Measurements from ENCODE around the gene MTCL3.

Gene MTCL3

DNA sequence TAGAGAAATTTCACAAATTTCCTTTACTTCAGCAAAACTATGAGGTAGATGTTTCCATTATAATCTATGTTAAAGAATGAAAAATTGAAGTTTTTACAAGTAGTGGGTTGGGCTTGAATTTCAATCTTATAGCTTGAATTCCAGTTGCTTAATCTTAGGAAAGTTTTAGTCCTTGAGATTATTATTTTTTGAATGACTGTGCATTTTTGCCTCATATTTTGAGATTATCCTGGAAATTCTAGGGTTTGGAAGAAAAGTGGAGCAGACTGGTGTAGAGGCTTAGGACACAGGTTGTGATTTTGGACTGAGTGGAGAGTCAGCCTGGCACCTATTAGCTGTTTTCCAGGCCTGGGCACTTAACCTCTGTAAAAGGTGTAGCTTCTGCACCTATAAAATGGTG, 5.7 kb downstream of the MTCL3 start:
- Histone ChIP-seq H3K27ac (no peak overlapping the region), H3K9ac (ENCODE audit: insufficient read length) (no peak overlapping the region), H3K36me3 (ENCODE audit: insufficient read depth, low read length) (peaks cover 24% of the 10 kb centered on the region; the same call in 1 of the 2 replicates), H3K4me3 (no peak overlapping the region), H3K9me3 (ENCODE audit: low read depth, low read length) (no peaks in the 10 kb centered on the region)
- TF ChIP-seq POLR2AphosphoS5 (IDR thresholded peaks at IDR 0.05; ENCODE audit: borderline replicate concordance, low read depth, low read length) (no peak), EZH2 (IDR thresholded peaks at IDR 0.05) (no peak), FOXP2 (optimal IDR thresholded peaks at IDR 0.05; ENCODE audit: control extremely low read depth, extremely low read length, insufficient read depth) (no peak)
- DNase-seq (ENCODE audit: low read depth, low spot score) = no peak

DNA sequence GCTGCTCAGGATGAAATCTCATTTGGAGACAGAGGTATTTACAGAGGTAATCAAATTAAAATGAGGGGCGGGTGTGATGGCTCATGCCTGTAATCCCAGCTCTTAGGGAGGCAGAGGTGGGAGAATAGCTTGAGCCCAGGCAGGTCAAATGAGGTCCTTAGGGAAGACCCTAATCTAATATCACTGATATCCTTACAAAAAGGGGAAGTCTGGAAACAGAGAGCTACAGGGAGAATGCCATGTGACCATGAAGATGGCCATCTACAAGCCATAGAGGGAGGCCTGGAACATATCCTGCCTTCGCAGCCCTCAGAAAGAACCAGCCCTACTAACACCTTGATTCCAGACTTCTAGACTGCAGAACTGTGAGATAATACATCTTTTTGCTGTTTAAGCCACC, 8.3 kb downstream of the MTCL3 start:
- Histone ChIP-seq H3K36me3 (ENCODE audit: insufficient read depth, low read length) (peaks cover 24% of the 10 kb centered on the region; the same call in 1 of the 2 replicates), H3K9me3 (ENCODE audit: low read depth, low read length) (no peaks in the 10 kb centered on the region), H3K4me3 (no peak overlapping the region), H3K27ac (no peak overlapping the region), H3K9ac (ENCODE audit: insufficient read length) (no peak overlapping the region)
- no peak for DNase-seq (ENCODE audit: low read depth, low spot score)
- TF ChIP-seq FOXP2 (optimal IDR thresholded peaks at IDR 0.05; ENCODE audit: control extremely low read depth, extremely low read length, insufficient read depth) (no peak), EZH2 (IDR thresholded peaks at IDR 0.05) (no peak), POLR2AphosphoS5 (IDR thresholded peaks at IDR 0.05; ENCODE audit: borderline replicate concordance, low read depth, low read length) (no peak)

DNA sequence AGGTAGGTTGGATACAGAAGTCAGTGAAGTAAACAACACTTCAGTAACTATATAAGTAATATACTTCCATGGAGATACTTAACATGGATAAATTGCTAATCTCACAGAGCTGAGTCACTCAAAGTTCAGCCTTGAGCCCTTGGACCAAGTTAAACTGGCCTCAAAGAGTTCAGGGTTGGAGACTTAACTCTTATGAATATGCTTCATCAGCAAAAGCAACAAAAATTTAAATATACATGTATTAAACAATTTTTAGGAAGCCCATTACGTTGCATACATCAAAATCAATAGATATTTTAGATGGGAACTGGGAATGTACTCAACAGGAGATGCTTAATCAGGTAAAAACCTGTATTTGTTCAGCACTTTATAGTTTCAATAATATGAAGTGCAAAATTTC, 12.2 kb downstream of the MTCL3 start:
- H3K9me3 ChIP-seq (ENCODE audit: low read depth, low read length) = no peaks in the 10 kb centered on the region
- H3K4me3 ChIP-seq = no peak overlapping the region
- peaks cover 24% of the 10 kb centered on the region; the same call in 1 of the 2 replicates for H3K36me3 ChIP-seq (ENCODE audit: insufficient read depth, low read length)
- no peak overlapping the region for H3K9ac ChIP-seq (ENCODE audit: insufficient read length)
- H3K27ac ChIP-seq = no peak overlapping the region
- TF ChIP-seq FOXP2 (optimal IDR thresholded peaks at IDR 0.05; ENCODE audit: control extremely low read depth, extremely low read length, insufficient read depth) (no peak), EZH2 (IDR thresholded peaks at IDR 0.05) (no peak), POLR2AphosphoS5 (IDR thresholded peaks at IDR 0.05; ENCODE audit: borderline replicate concordance, low read depth, low read length) (no peak)
- no peak for DNase-seq (ENCODE audit: low read depth, low spot score)

DNA sequence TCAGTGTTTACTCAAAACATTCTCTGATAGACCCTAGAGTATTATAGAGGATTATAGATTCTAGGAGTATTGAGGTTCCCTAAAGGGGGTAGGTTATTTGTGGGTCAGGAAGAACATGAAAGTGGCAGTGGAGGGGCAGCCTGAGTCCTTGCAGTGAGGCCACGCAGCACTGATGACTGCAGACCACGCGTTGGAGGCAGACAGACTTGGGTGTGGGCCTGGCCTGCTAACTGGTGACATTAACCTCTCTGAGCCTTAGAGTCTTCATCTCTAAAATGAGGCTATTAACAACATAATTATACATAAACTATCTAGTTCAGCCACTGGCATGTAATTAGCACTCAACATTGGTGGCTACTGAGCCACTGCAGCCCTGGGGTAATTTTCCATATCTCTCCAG, 16.1 kb downstream of the MTCL3 start:
- no peak overlapping the region for H3K27ac ChIP-seq
- H3K9ac ChIP-seq (ENCODE audit: insufficient read length) = no peak overlapping the region
- H3K9me3 ChIP-seq (ENCODE audit: low read depth, low read length) = no peaks in the 10 kb centered on the region
- DNase-seq (ENCODE audit: low read depth, low spot score) = no peak
- H3K4me3 ChIP-seq = no peak overlapping the region
- no peaks in the 10 kb centered on the region for H3K36me3 ChIP-seq (ENCODE audit: insufficient read depth, low read length)
- TF ChIP-seq POLR2AphosphoS5 (IDR thresholded peaks at IDR 0.05; ENCODE audit: borderline replicate concordance, low read depth, low read length) = no peak
- no peak for TF ChIP-seq EZH2 (IDR thresholded peaks at IDR 0.05)

DNA sequence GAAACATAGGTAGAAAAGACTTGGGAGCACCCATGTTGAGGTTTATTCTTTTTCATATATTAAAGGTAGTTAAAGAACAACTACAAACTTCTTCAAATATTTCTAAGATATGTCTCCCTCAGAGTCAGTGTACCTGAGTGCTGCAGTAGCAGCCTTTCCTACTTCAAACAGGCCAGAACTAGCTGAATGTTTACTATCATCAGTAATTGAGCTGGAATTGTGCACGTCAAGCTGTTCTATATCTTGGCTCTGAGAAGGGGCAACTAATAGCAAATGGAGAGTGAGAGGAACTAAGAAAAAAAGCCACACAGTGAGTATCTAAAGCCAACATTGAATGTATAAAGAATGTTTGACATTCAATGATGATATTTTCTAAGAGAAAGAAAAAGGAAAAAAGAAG, 21.7 kb downstream of the MTCL3 start:
- no peak for DNase-seq (ENCODE audit: low read depth, low spot score)
- TF ChIP-seq POLR2AphosphoS5 (IDR thresholded peaks at IDR 0.05; ENCODE audit: borderline replicate concordance, low read depth, low read length) (no peak), FOXP2 (optimal IDR thresholded peaks at IDR 0.05; ENCODE audit: control extremely low read depth, extremely low read length, insufficient read depth) (no peak), EZH2 (IDR thresholded peaks at IDR 0.05) (no peak)
- Histone ChIP-seq H3K9ac (ENCODE audit: insufficient read length) (no peak overlapping the region), H3K4me3 (no peak overlapping the region), H3K36me3 (ENCODE audit: insufficient read depth, low read length) (no peaks in the 10 kb centered on the region), H3K9me3 (ENCODE audit: low read depth, low read length) (no peaks in the 10 kb centered on the region), H3K27ac (no peak overlapping the region)

DNA sequence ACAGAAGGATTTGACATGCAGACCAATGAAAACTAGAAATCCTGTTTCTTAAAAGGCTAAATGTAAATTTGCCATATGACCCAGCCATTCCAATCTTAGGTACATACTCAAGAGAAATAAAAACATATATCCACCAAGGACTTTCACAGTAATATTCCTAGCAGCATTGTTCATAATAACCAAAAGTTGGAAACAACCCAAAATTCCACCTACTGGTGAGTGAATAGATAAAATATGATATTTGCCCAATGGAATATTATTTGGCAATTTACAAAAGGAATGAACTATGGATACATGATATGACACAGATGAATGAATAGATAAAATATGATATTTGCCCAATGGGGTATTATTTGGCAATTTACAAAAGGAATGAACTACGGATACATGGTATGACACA, 22.7 kb downstream of the MTCL3 start:
- H3K4me3 ChIP-seq = no peak overlapping the region
- no peaks in the 10 kb centered on the region for H3K36me3 ChIP-seq (ENCODE audit: insufficient read depth, low read length)
- no peak overlapping the region for H3K9ac ChIP-seq (ENCODE audit: insufficient read length)
- TF ChIP-seq FOXP2 (optimal IDR thresholded peaks at IDR 0.05; ENCODE audit: control extremely low read depth, extremely low read length, insufficient read depth) (no peak), POLR2AphosphoS5 (IDR thresholded peaks at IDR 0.05; ENCODE audit: borderline replicate concordance, low read depth, low read length) (no peak), EZH2 (IDR thresholded peaks at IDR 0.05) (no peak)
- no peaks in the 10 kb centered on the region for H3K9me3 ChIP-seq (ENCODE audit: low read depth, low read length)
- H3K27ac ChIP-seq = no peak overlapping the region
- no peak for DNase-seq (ENCODE audit: low read depth, low spot score)

DNA sequence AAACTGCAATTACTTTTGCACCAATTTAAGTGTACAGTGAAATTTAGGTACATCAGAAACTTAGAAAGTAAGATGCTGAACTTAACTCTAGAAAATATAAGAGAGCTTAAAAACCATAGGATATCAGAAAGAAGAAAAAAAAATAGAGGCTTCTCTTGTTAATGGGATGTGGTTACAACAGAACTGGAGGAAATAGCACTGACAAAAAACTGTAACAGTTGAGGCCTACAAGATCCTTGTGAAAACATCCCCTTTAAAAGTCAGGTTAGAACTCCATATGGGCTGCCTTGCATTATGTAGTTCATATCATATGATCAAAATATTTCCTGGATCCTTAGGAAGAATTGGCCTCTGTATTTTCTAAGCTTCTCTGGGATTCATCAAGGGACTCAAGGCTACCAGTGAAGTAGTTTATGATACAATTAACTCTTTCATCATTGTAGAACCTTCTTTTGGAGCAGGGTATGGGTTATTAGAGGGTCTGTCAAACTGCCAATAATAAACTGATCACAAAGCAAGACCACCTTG, 24.8 kb downstream of the MTCL3 start:
- no peaks in the 10 kb centered on the region for H3K9me3 ChIP-seq (ENCODE audit: low read depth, low read length)
- DNase-seq (ENCODE audit: low read depth, low spot score) = no peak
- no peak for TF ChIP-seq EZH2 (IDR thresholded peaks at IDR 0.05)
- no peak for TF ChIP-seq FOXP2 (optimal IDR thresholded peaks at IDR 0.05; ENCODE audit: control extremely low read depth, extremely low read length, insufficient read depth)
- no peak for TF ChIP-seq POLR2AphosphoS5 (IDR thresholded peaks at IDR 0.05; ENCODE audit: borderline replicate concordance, low read depth, low read length)
- no peak overlapping the region for H3K9ac ChIP-seq (ENCODE audit: insufficient read length)
- H3K36me3 ChIP-seq (ENCODE audit: insufficient read depth, low read length) = no peaks in the 10 kb centered on the region
- no peak overlapping the region for H3K4me3 ChIP-seq
- H3K27ac ChIP-seq = no peak overlapping the region

DNA sequence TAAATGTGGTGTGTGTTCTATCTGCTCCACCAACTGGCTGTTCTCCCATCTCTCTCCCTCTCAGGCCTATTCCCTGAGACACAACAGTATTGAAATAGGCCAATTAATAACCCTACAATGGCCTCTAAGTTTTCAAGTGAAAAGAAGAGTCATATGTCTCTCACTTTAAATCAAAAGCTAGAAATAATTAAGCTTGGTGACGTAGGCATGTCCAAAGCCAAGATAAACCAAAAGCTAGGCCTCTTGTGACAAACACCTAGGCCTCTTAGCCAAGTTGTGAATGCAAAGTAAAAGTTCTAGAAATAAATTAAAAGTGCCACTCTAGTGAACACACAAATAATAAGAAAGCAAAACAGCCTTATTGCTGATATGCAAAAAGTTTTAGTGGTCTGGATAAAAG, 29.9 kb downstream of the MTCL3 start:
- no peaks in the 10 kb centered on the region for H3K9me3 ChIP-seq (ENCODE audit: low read depth, low read length)
- no peaks in the 10 kb centered on the region for H3K36me3 ChIP-seq (ENCODE audit: insufficient read depth, low read length)
- TF ChIP-seq POLR2AphosphoS5 (IDR thresholded peaks at IDR 0.05; ENCODE audit: borderline replicate concordance, low read depth, low read length) = no peak
- no peak for TF ChIP-seq EZH2 (IDR thresholded peaks at IDR 0.05)
- no peak for TF ChIP-seq FOXP2 (optimal IDR thresholded peaks at IDR 0.05; ENCODE audit: control extremely low read depth, extremely low read length, insufficient read depth)
- no peak overlapping the region for H3K4me3 ChIP-seq
- H3K27ac ChIP-seq = no peak overlapping the region
- no peak overlapping the region for H3K9ac ChIP-seq (ENCODE audit: insufficient read length)
- DNase-seq (ENCODE audit: low read depth, low spot score) = no peak

DNA sequence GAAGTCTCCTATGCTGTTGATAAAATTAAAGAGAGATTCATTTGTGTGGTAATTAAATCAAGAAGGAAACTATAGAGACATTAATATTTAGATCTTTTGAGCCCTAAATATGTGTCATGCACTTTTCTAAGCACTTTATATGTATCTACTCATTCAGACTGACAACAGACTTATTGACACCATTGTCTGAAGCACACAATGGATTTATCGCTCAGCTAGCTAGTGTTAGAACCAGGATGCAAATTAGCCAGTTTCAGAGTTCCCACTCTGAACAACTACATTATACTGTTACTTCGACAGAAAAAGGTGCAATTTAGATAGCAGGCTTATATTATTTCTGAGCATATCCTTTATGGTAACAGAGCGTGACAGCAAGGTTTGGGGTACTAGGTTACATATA, 32.2 kb downstream of the MTCL3 start:
- no peak for TF ChIP-seq FOXP2 (optimal IDR thresholded peaks at IDR 0.05; ENCODE audit: control extremely low read depth, extremely low read length, insufficient read depth)
- Histone ChIP-seq H3K9ac (ENCODE audit: insufficient read length) (no peak overlapping the region), H3K9me3 (ENCODE audit: low read depth, low read length) (no peaks in the 10 kb centered on the region), H3K4me3 (no peak overlapping the region), H3K27ac (no peak overlapping the region), H3K36me3 (ENCODE audit: insufficient read depth, low read length) (no peaks in the 10 kb centered on the region)
- no peak for DNase-seq (ENCODE audit: low read depth, low spot score)

Measured in SK-N-MC (cell line).